ENCODE data around the gene NSD1. TPM values are rescaled to one million over a fixed set of nuclear protein-coding genes. Genes with fewer than 3 reads are reported as not detected.

Gene NSD1
- total RNA-seq, 4 donors from 2014 or later = 25.4 to 32.7 (median 29.0) TPM

GRCh38 chr5:177307544-177308363 lies 174.2 kb downstream of the NSD1 start:
- intact Hi-C loops (cut with DNase I; ENCODE audit: low total_unique reads) (no loop called here), in situ Hi-C loops (cut with MboI; ENCODE audit: low sequenced_read_pairs in 4 of 4) (loop anchor here in 1 of 4 donors (10.0 kb wide), 1 partner anchor 183 kb away; no protein-coding TSS in a partner anchor)
- Histone ChIP-seq H3K4me3 (no peak overlapping the region), H3K36me3 (peaks cover 0 to 22% of the 10 kb centered on the region in 2 donors), H3K27ac (peak overlapping the region; percentile 63 to 79 (median 76)), H3K4me1 (peaks cover 35 to 45% of the 10 kb centered on the region in 2 donors), H3K27me3 (no peaks in the 10 kb centered on the region), H3K9me3 (no peaks in the 10 kb centered on the region)
- ATAC-seq = no peak
- no peak for TF ChIP-seq CTCF (IDR thresholded peaks at IDR 0.05 in 4 of 5, conservative IDR thresholded peaks at IDR 0.05 in 1 of 5)
- DNase-seq = no peak

GRCh38 chr5:177308740-177309139 lies 175.2 kb downstream of the NSD1 start:
- H3K27ac ChIP-seq = peak overlapping the region; percentile 63 to 79 (median 76)
- TF ChIP-seq CTCF (IDR thresholded peaks at IDR 0.05 in 4 of 5, conservative IDR thresholded peaks at IDR 0.05 in 1 of 5) = no peak
- TF ChIP-seq POLR2A (IDR thresholded peaks at IDR 0.05) = no peak
- ATAC-seq (no peak), DNase-seq (no peak)
- in situ Hi-C loops (cut with MboI; ENCODE audit: low sequenced_read_pairs in 4 of 4) (loop anchor here in 1 of 4 donors (10.0 kb wide), 1 partner anchor 184 kb away; no protein-coding TSS in a partner anchor), intact Hi-C loops (cut with DNase I; ENCODE audit: low total_unique reads) (no loop called here)
- peaks cover 37 to 41% of the 10 kb centered on the region in 2 donors for H3K4me1 ChIP-seq
- H3K9me3 ChIP-seq = no peaks in the 10 kb centered on the region
- no peaks in the 10 kb centered on the region for H3K27me3 ChIP-seq
- H3K4me3 ChIP-seq = no peak overlapping the region
- H3K36me3 ChIP-seq = peaks cover 0 to 22% of the 10 kb centered on the region in 2 donors

- ATAC-seq = peak; percentile 57 to 71
- no peaks in the 10 kb centered on the region for H3K27me3 ChIP-seq
- H3K36me3 ChIP-seq = peaks cover 0 to 22% of the 10 kb centered on the region in 2 donors
- H3K27ac ChIP-seq = peak overlapping the region; percentile 63 to 79 (median 76)
- no peaks in the 10 kb centered on the region for H3K9me3 ChIP-seq
- intact Hi-C loops (cut with DNase I; ENCODE audit: low total_unique reads) (loop anchor here (5.0 kb wide), 2 partner anchors 58 to 148 kb away; no protein-coding TSS in a partner anchor), in situ Hi-C loops (cut with MboI; ENCODE audit: low sequenced_read_pairs in 4 of 4) (loop anchor here in 1 of 4 donors (10.0 kb wide), 1 partner anchor 185 kb away; no protein-coding TSS in a partner anchor)
- DNase-seq = peak; percentile 63 to 89
- TF ChIP-seq POLR2A (IDR thresholded peaks at IDR 0.05) = no peak
- peak; percentile 83 to 95 (median 87) for TF ChIP-seq CTCF (IDR thresholded peaks at IDR 0.05 in 4 of 5, conservative IDR thresholded peaks at IDR 0.05 in 1 of 5)
- H3K4me1 ChIP-seq = peaks cover 32 to 38% of the 10 kb centered on the region in 2 donors
- H3K4me3 ChIP-seq = no peak overlapping the region
Measured at GRCh38 chr5:177309351-177310191, 176.0 kb downstream of the NSD1 start.

GRCh38 chr5:177310332-177310731 lies 176.8 kb downstream of the NSD1 start:
- no peaks in the 10 kb centered on the region for H3K27me3 ChIP-seq
- H3K9me3 ChIP-seq = no peaks in the 10 kb centered on the region
- peaks cover 28 to 30% of the 10 kb centered on the region in 2 donors for H3K4me1 ChIP-seq
- TF ChIP-seq CTCF (IDR thresholded peaks at IDR 0.05 in 4 of 5, conservative IDR thresholded peaks at IDR 0.05 in 1 of 5) = no peak
- TF ChIP-seq POLR2A (IDR thresholded peaks at IDR 0.05) = no peak
- in situ Hi-C loops (cut with MboI; ENCODE audit: low sequenced_read_pairs in 4 of 4) = no loop called here
- intact Hi-C loops (cut with DNase I; ENCODE audit: low total_unique reads) = loop anchor here (5.0 kb wide), 2 partner anchors 57 to 147 kb away; no protein-coding TSS in a partner anchor
- H3K36me3 ChIP-seq = peaks cover 0 to 19% of the 10 kb centered on the region in 2 donors
- no peak overlapping the region for H3K4me3 ChIP-seq
- DNase-seq (peak in 1 of 2 donors; percentile 17), ATAC-seq (no peak)
- H3K27ac ChIP-seq = peak overlapping the region; percentile 63 to 79 (median 76)

All from gastrocnemius medialis (tissue), 4 donors.